HEK293 (cell line): ENCODE data around the gene ETV7.

Experiments
- CTCF ChIA-PET: fragments of 350-600 bp; formaldehyde crosslinking; extraction: SDS; loops from one replicate; lab custom pipeline; 2021; ENCODE audit warnings: antibody characterized with exemption; lab: Yijun Ruan, JAX
- POLR2A ChIA-PET: fragments of 300-600 bp; formaldehyde crosslinking; extraction: SDS; loops from one replicate; lab custom pipeline; 2020; ENCODE audit warnings: antibody characterized with exemption, inconsistent platforms; lab: Yijun Ruan, JAX
- H3K27ac ChIP-seq: fragments of 200-500 bp; sonication (Bioruptor generic); 2 replicates; pipeline ENCODE4 v1.5.1; 2014; ENCODE audit warnings: low read depth, low read length, control low read depth, inconsistent platforms; ENCODE audit errors: extremely low read depth
- H3K36me3 ChIP-seq, 2 experiments: fragments of 200-500 bp in 1 of 2; sonication (Bioruptor generic) in 1 of 2; 1 replicate in 1 of 2; 2 replicates in 1 of 2; pipeline ENCODE4 v1.5.1; 2014 to 2017; ENCODE audit warnings: inconsistent platforms in 2 of 2, low read length in 2 of 2; ENCODE audit not compliant: control insufficient read depth in 2 of 2, insufficient read depth in 1 of 2
- H3K4me1 ChIP-seq: fragments of 200-500 bp; sonication (Bioruptor generic); 2 replicates; pipeline ENCODE4 v1.5.1; 2014; ENCODE audit warnings: mild to moderate bottlenecking, low read length, inconsistent platforms; ENCODE audit not compliant: control insufficient read depth, insufficient read depth
- H3K4me3 ChIP-seq: 2 replicates; pipeline ENCODE4 v1.5.1; 2011; ENCODE audit warnings: low read depth, mild to moderate bottlenecking, control low read depth, low read length, moderate library complexity
- H3K9me3 ChIP-seq: fragments of 200-500 bp; sonication (Bioruptor generic); 2 replicates; pipeline ENCODE4 v1.5.1; 2014; ENCODE audit warnings: low read depth, low read length, inconsistent platforms; ENCODE audit not compliant: control insufficient read depth, insufficient read depth
- GLIS1 ChIP-seq: fragments of 450-650 bp; formaldehyde crosslinking; IDR thresholded peaks from 2 replicates; pipeline ENCODE4 v1.5.1; 2016; ENCODE audit warnings: missing biosample characterization, missing genetic modification characterization
- HOXC10 ChIP-seq: sonication (generic); formaldehyde crosslinking; IDR thresholded peaks from 2 replicates; pipeline ENCODE4 v1.8.1; 2023; ENCODE audit warnings: mild to moderate bottlenecking, missing genetic modification reagents
- HOXD13 ChIP-seq: sonication (generic); formaldehyde crosslinking; IDR thresholded peaks from 2 replicates; pipeline ENCODE4 v1.8.0; 2022; ENCODE audit warnings: missing genetic modification reagents, borderline replicate concordance
- KLF8 ChIP-seq: fragments of 450-650 bp; formaldehyde crosslinking; IDR thresholded peaks from 2 replicates; pipeline ENCODE4 v1.5.1; 2016; ENCODE audit warnings: missing biosample characterization, missing genetic modification characterization
- SCRT2 ChIP-seq: fragments of 450-650 bp; formaldehyde crosslinking; IDR thresholded peaks from 2 replicates; pipeline ENCODE4 v1.5.1; 2016; ENCODE audit warnings: missing biosample characterization, missing genetic modification characterization
- ZBTB17 ChIP-seq: fragments of 450-650 bp; formaldehyde crosslinking; IDR thresholded peaks from 2 replicates; pipeline ENCODE4 v1.5.1; 2016; ENCODE audit warnings: missing biosample characterization, missing genetic modification characterization
- ZBTB21 ChIP-seq: fragments of 450-650 bp; formaldehyde crosslinking; IDR thresholded peaks from 2 replicates; pipeline ENCODE4 v1.5.1; 2017; ENCODE audit warnings: missing biosample characterization, missing genetic modification characterization
- ZBTB7A ChIP-seq: fragments of 450-650 bp; formaldehyde crosslinking; IDR thresholded peaks from 2 replicates; pipeline ENCODE4 v1.5.1; 2016; ENCODE audit warnings: low read depth, missing biosample characterization, missing genetic modification characterization
- ZFP69B ChIP-seq: fragments of 450-650 bp; formaldehyde crosslinking; IDR thresholded peaks from 2 replicates; pipeline ENCODE4 v1.5.1; 2016; ENCODE audit warnings: missing biosample characterization, missing genetic modification characterization
- ZNF2 ChIP-seq: fragments of 450-650 bp; formaldehyde crosslinking; IDR thresholded peaks from 2 replicates; pipeline ENCODE4 v1.5.1; 2016; ENCODE audit warnings: missing biosample characterization, missing genetic modification characterization
- ZNF623 ChIP-seq: fragments of 450-650 bp; formaldehyde crosslinking; IDR thresholded peaks from 2 replicates; pipeline ENCODE4 v1.5.1; 2016; ENCODE audit warnings: missing biosample characterization, missing genetic modification characterization
- ZNF654 ChIP-seq: fragments of 450-650 bp; formaldehyde crosslinking; IDR thresholded peaks from 2 replicates; pipeline ENCODE4 v1.5.1; 2016; ENCODE audit warnings: low read depth, missing biosample characterization, missing genetic modification characterization
- ZNF660 ChIP-seq: fragments of 450-650 bp; IDR thresholded peaks from 2 replicates; pipeline ENCODE4 v1.5.1; 2018; ENCODE audit warnings: missing biosample characterization, mild to moderate bottlenecking, missing genetic modification characterization
- TF ChIP-seq, protein P1 (sequence below): fragments of 450-650 bp; formaldehyde crosslinking; IDR thresholded peaks from 2 replicates; pipeline ENCODE4 v1.5.1; 2016; ENCODE audit warnings: missing biosample characterization, missing genetic modification characterization
- TF ChIP-seq, protein P2 (sequence below): fragments of 450-650 bp; formaldehyde crosslinking; IDR thresholded peaks from 2 replicates; pipeline ENCODE4 v1.5.1; 2016; ENCODE audit warnings: missing biosample characterization, missing genetic modification characterization
- TF ChIP-seq, protein P3 (sequence below): fragments of 450-650 bp; formaldehyde crosslinking; IDR thresholded peaks from 2 replicates; pipeline ENCODE4 v1.5.1; 2016; ENCODE audit warnings: missing biosample characterization, missing genetic modification characterization

ETV7 gene

DNA sequence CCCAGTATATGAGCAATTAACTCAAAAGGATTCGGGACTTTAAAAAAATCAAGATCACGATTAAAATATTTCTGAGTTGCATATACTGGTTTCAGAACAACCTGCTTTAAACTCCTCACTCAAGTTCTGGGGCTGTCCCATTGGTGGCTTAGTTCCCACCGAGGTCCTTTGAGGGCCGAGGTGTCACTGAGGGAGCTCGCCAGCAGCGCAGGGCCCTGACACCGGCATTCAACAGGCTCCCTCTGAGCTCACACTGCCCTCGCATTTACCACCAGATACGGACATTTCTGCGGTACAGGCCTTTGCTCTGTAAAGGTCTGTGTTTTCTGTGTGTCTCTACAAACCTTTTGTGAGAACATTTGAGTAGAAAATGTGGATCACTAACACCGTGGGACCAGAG is 26.4 kb downstream of the ETV7 start:
- H3K36me3 ChIP-seq: no peaks in the 10 kb centered on the region
- TF ChIP-seq SCRT2 (0 out of 2 replicates have a peak, but pooled peaks have one; percentile 20), HOXC10 (CRISPR knock-in tag) (no peak)
- ChIA-PET POLR2A (no interaction called here), CTCF (interaction anchor here (0.6 to 11.6 kb wide), 20 partner anchors 9 to 1935 kb away, joined by 3 to 234 read pairs (median 4); partner anchors contain the start of genes BNIP5 and MAPK14)
- H3K4me1 ChIP-seq: no peaks in the 10 kb centered on the region
- no peak overlapping the region for H3K27ac ChIP-seq
- no peaks in the 10 kb centered on the region for H3K9me3 ChIP-seq
- no peak overlapping the region for H3K4me3 ChIP-seq

DNA sequence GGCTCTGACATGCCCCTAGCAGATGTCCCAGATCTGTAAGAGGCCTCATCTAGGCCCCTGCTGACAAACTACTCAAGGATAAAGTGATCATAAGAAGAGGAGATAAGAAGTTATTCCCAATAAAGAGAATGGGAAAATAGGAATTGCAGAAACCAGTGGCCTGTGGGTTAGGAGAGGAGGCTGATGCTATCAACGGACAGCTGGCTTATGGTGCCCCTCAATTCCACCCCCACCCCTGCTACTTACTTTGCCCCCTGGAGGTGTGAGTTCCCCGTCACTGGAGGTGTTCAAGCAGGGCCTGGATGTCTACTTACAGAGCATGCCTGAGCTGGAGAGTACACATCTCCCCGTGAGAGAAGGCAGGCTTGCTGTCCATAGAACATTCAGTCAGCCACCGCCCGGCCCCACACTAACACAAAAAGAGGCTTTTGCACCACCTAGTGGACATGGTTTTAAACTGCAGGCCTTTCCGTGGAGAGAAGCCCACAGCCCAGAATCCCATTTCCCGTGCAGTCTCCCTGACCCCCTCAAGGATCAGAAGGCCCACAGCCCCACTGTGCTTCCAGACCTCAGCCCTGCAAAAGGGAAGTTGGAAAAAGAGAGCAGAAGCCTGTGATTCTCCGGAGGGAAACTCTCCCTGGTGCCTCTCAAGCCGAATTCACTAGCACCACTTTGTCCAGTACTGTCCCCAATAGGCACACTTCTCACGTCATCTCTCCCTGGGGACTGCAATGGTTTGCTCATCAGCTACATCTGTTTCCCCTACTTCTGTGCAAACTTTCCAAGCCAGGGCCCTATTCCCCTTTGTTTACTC is 27.0 kb downstream of the ETV7 start:
- no peaks in the 10 kb centered on the region for H3K4me1 ChIP-seq
- H3K27ac ChIP-seq: no peak overlapping the region
- CTCF ChIA-PET: interaction anchor here (0.6 to 11.6 kb wide), 31 partner anchors 10 to 1934 kb away, joined by 3 to 234 read pairs (median 4); partner anchors contain the start of genes BNIP5 and MAPK14
- no peak overlapping the region for H3K4me3 ChIP-seq
- no peaks in the 10 kb centered on the region for H3K36me3 ChIP-seq
- no peaks in the 10 kb centered on the region for H3K9me3 ChIP-seq
- POLR2A ChIA-PET: interaction anchor here (0.6 to 1.1 kb wide), 3 partner anchors 58 to 333 kb away, joined by 3 to 4 read pairs (median 4); partner anchors contain the start of gene MAPK14
- peak; percentile 91 for TF ChIP-seq ZFP69B (tag by site-specific recombination)
- TF ChIP-seq, protein P1, sequence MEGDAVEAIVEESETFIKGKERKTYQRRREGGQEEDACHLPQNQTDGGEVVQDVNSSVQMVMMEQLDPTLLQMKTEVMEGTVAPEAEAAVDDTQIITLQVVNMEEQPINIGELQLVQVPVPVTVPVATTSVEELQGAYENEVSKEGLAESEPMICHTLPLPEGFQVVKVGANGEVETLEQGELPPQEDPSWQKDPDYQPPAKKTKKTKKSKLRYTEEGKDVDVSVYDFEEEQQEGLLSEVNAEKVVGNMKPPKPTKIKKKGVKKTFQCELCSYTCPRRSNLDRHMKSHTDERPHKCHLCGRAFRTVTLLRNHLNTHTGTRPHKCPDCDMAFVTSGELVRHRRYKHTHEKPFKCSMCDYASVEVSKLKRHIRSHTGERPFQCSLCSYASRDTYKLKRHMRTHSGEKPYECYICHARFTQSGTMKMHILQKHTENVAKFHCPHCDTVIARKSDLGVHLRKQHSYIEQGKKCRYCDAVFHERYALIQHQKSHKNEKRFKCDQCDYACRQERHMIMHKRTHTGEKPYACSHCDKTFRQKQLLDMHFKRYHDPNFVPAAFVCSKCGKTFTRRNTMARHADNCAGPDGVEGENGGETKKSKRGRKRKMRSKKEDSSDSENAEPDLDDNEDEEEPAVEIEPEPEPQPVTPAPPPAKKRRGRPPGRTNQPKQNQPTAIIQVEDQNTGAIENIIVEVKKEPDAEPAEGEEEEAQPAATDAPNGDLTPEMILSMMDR (tag by site-specific recombination): peak; percentile 79
- 0 out of 2 replicates have a peak, but pooled peaks have one; percentile 62 for TF ChIP-seq ZNF660 (tag by site-specific recombination)
- TF ChIP-seq ZNF654 (tag by site-specific recombination): peak; percentile 95
- peak; percentile 53 for TF ChIP-seq ZBTB17
- no peak for TF ChIP-seq HOXD13 (CRISPR knock-in tag)
- TF ChIP-seq ZNF623 (tag by site-specific recombination): no peak
- TF ChIP-seq ZBTB21 (tag by site-specific recombination): 0 out of 2 replicates have a peak, but pooled peaks have one; percentile 19
- TF ChIP-seq, protein P2, sequence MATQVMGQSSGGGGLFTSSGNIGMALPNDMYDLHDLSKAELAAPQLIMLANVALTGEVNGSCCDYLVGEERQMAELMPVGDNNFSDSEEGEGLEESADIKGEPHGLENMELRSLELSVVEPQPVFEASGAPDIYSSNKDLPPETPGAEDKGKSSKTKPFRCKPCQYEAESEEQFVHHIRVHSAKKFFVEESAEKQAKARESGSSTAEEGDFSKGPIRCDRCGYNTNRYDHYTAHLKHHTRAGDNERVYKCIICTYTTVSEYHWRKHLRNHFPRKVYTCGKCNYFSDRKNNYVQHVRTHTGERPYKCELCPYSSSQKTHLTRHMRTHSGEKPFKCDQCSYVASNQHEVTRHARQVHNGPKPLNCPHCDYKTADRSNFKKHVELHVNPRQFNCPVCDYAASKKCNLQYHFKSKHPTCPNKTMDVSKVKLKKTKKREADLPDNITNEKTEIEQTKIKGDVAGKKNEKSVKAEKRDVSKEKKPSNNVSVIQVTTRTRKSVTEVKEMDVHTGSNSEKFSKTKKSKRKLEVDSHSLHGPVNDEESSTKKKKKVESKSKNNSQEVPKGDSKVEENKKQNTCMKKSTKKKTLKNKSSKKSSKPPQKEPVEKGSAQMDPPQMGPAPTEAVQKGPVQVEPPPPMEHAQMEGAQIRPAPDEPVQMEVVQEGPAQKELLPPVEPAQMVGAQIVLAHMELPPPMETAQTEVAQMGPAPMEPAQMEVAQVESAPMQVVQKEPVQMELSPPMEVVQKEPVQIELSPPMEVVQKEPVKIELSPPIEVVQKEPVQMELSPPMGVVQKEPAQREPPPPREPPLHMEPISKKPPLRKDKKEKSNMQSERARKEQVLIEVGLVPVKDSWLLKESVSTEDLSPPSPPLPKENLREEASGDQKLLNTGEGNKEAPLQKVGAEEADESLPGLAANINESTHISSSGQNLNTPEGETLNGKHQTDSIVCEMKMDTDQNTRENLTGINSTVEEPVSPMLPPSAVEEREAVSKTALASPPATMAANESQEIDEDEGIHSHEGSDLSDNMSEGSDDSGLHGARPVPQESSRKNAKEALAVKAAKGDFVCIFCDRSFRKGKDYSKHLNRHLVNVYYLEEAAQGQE (tag by site-specific recombination): peak; percentile 32; the same call in 1 of the 2 replicates
- TF ChIP-seq ZBTB7A (tag by site-specific recombination): no peak
- TF ChIP-seq KLF8: 0 out of 2 replicates have a peak, but pooled peaks have one; percentile 13
- 0 out of 2 replicates have a peak, but pooled peaks have one; percentile 46 for TF ChIP-seq ZNF2 (tag by site-specific recombination)
- TF ChIP-seq GLIS1: peak; percentile 69
- TF ChIP-seq, protein P3, sequence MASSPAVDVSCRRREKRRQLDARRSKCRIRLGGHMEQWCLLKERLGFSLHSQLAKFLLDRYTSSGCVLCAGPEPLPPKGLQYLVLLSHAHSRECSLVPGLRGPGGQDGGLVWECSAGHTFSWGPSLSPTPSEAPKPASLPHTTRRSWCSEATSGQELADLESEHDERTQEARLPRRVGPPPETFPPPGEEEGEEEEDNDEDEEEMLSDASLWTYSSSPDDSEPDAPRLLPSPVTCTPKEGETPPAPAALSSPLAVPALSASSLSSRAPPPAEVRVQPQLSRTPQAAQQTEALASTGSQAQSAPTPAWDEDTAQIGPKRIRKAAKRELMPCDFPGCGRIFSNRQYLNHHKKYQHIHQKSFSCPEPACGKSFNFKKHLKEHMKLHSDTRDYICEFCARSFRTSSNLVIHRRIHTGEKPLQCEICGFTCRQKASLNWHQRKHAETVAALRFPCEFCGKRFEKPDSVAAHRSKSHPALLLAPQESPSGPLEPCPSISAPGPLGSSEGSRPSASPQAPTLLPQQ (tag by site-specific recombination): peak; percentile 94
